GM18873 (cell line): Measurements from ENCODE around the gene RNASET2.

Experiments used
- ATAC-seq: cut with Tn5 transposase; IDR thresholded peaks from one replicate; pipeline ENCODE4 v1.9.1; 2021; ENCODE audit warnings: mild to moderate bottlenecking, moderate library complexity, moderate number of reproducible peaks; ENCODE audit not compliant: unreplicated experiment, low FRiP score

The RNASET2 gene

DNA sequence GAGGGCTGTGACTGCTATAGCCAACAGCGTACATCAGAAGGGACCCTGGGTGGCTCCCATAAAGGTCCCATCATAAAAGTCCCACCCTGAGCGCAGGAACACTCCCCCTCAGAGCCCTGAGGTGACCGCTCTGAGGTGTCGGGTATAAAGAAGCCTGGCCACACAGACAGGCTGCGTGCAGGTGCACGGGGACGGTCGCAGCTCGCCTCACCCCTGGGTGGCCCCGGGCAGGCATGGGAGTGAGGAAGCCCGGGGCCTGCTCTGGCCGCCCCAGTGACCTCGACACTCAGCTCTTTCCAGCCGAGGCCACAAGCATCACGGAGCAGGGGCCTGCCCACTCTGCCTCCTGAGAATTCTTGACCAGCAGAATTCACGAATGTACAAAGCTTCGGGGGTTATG is 14.4 kb upstream of the RNASET2 start:
- no peak for ATAC-seq

DNA sequence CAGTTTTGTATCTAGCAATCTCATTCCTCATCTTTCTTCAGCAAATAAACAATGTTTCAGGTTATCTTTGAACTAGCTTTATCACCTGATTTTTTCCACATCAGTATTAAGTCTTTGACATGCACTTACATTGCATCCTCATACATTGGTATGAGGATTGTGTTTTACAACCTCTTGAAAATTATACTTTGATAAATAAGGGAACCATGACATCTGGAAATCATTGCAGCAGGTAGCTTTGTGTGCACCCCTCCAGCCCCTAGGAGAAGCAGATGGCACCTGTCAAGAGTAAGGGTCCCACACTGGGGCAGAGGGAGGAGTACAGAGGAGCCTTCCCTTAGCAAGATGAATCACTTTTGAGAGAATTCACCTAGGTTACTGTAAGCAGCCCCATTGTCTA is 13.7 kb upstream of the RNASET2 start:
- ATAC-seq: no peak

DNA sequence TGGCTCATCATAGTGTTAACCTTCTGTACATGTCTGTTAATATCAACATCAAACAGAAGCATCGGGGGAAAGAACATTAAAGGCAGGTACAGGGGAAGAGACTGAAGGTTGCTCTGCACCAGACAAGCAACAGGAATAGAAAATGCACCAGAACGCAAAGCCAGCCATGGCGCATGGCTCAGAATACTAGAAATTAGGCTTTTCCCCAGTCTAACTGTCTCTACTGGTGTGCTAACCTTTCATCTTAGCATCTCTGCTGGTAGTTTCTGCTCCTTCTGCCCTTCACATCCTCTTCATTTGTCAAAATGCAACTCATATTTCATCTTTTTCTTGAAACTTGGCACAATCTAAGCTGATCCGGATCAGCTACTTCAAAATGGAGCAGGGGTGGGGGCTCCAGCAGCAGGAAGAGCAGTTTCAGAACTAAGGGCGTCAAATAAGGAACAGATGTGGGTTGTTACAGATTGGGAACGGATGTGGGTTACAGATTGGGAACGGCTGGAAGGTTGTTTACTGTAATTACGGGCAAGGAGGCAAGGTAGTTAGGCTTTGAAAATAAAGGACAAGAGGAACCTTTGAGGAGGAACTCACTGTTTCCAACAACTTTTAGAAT is 13.1 kb upstream of the RNASET2 start:
- ATAC-seq: no peak

DNA sequence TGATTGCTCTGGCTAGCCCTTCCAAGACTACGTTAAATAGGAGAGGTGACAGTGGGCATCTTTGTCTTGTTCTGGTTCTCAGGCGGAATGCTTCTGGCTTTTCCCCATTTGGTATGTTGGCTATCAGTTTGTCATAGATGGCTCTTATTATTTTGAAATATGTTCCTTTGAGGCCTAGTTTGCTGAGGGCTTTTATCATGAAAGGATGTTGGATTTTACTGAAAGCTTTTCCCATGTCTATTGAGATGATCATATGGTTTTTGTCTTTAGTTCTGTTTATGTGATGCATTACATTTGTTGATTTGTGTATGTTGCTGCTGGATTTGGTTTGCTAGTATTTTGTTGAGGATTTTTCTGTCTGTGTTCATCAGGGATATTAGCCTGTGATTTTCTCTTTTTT is 9.9 kb upstream of the RNASET2 start:
- ATAC-seq: no peak

- no peak for ATAC-seq
These were observed 4.2 kb upstream of the RNASET2 start for GRCh38 chr6:166960609-166960978.

DNA sequence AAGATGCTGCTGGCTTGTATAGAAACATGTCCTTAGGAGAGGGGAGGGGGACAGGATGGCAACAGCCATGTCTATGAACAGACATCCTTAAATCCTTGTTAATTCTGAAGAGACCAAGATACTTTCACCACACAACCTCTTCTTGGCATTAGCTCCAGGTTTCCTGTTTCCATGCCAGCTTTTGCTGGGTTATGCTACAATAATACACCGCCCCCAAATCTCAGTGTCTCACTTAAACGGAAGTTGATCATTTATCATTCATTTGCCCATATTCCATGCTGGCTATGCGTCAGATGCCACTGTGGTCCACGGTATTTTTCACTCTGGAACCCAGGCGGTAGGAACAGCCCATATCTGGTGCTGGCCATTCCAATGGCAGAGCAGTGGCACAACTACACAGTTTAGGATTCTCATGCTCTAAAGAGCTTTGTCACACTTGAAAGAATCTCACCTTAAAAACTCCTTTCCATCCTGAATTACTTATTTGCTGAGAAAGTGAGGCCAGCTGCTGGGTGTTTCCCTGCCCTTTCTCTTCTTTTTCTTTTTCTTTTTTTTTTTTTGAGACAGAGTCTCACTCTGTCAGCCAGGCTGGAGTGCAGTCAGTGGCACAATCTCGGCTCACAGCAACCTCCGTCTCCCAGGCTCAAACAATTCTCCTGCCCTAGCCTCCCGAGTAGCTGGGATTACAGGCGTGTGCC is 3.7 kb upstream of the RNASET2 start:
- ATAC-seq: no peak

GRCh38 chr6:166958926-166959861 is 2.8 kb upstream of the RNASET2 start:
- ATAC-seq: no peak

DNA sequence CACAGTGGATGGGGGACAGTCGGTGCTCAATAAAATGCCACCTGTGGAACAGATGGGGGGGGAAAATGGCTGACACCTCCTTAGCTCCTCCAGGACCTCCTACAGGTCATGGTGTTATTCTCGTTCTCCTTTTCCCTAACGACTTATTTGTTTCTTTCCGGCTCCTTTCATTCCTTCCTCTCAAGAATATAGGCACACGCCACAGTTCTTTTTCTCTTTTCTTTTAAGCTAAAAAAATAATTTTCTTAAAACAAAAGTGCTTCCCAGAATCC is 1.4 kb upstream of the RNASET2 start:
- no peak for ATAC-seq

DNA sequence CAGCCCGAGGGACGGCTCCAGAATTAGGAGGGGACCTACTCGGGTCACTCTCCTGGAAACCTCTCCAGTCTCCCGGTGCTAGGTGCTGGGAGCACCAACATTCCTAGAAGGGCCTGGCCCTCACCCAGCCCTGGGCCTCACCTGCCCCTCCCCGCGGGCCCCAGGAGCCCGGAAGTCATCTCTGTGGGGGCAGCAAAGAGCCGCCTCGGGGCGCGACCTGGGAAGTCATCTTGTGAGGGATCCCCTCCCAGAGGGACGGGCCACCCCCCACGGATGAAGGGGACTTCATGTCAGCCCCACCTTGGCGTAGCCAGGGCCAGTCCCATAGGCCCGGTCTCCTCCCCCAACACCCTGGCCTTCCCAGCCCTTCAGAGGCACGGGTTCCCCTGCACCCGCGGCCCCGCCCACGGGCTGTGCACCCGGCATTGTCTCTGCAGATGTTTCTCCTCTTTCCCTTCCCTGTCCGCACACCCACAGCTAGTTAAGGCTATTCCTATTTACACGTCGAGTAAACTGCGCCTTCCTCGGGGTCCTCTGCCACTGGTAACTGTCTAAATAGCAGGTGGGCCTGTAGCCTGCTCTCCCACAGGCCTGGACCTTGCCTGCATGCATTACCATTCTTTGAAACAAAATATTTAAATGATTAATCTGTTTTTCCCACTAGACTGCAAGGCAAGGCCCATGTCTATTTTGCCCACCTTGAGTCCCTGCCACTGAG is 896 bp upstream of the RNASET2 start:
- peak; percentile 39 for ATAC-seq

- peak; percentile 1 for ATAC-seq
These were observed 396 bp downstream of the RNASET2 start for GRCh38 chr6:166955865-166956443.

GRCh38 chr6:166955121-166955864 is 1.1 kb downstream of the RNASET2 start:
- no peak for ATAC-seq

DNA sequence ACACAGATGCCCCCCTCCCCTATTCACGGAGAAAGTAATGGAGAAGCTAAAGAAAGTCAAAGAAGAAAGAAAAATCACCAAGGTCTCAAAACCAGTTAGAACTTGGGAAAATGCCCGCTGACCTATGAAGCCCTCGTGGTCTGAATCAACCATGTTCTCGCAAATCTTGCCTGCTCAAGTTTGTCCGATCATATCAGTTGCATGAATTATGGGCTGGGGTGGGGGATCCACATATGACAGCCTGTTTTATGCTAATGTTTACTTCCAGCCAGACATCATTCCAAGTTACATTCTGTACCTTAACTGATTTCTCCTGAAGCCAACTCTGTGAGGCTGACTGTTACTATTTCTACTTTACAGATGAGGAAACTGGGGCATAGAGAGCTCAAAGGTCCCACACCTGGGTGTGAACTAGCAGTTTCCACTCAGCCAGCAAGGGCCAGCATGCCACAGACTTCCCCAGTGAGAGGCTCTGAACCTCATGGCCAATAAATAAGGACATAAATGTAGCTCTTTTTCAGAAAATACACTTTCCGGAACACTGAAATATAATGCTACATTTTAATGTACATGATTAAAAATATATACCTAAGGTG is 2.1 kb downstream of the RNASET2 start:
- ATAC-seq: no peak

- ATAC-seq: no peak
These were observed 3.5 kb downstream of the RNASET2 start for GRCh38 chr6:166952567-166953486.

- ATAC-seq: no peak
These were observed 4.2 kb downstream of the RNASET2 start for GRCh38 chr6:166952121-166952520.

GRCh38 chr6:166951670-166952060 is 4.7 kb downstream of the RNASET2 start:
- ATAC-seq: no peak

DNA sequence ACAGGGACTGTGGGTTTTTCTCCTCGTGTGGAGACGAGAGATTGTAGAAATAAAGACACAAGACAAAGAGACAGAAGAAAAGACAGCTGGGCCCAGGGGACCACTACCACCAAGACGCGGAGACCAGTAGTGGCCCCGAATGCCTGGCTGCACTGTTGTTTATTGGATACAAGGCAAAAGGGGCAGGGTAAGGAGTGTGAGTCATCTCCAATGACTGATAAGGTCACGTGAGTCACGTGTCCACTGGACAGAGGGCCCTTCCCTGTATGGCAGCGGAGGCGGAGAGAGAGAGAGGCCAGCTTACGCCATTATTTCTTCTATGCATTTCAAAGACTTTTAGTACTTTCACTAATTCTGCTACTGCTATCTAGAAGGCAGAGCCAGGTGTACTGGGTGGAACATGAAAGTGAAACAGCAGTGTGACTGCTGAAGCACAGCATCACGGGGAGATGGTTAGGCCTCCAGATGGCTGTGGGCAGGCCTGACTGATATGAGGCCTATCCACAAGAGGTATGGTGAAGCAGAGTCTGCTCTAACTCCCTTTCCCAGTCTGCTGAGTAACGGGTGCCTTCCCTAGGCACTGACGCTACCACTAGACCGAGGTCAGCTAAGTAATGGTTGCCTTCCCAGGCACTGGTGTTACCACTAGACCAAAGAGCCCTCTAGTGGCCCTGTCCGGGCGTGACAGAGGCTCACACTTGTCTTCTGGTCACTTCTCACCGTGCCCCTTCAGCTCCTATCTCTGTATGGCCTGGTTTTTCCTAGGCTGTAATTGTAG is 5.3 kb downstream of the RNASET2 start:
- peak; percentile 97 for ATAC-seq

- peak; percentile 39 for ATAC-seq
These were observed 5.9 kb downstream of the RNASET2 start for GRCh38 chr6:166950443-166950821.
